HepG2 (cell line): ENCODE results near the gene ABHD1. TPM values are rescaled to one million over a fixed set of nuclear protein-coding genes. Genes with fewer than 3 reads are reported as not detected.
A peak's percentile ranks its signal among the peaks of the same experiment; 100 is the strongest.

Experiments
- AGO2 ChIP-seq: fragments of 200-400 bp; formaldehyde crosslinking; optimal IDR thresholded peaks from 2 replicates; pipeline ENCODE3; 2017; ENCODE audit warnings: mild to moderate bottlenecking, low read depth, low read length, moderate library complexity
- HOXA9 ChIP-seq: sonication (generic); formaldehyde crosslinking; IDR thresholded peaks from 2 replicates; pipeline ENCODE4 v1.8.1; 2022; ENCODE audit warnings: missing genetic modification reagents, mild to moderate bottlenecking, moderate library complexity, borderline replicate concordance
- MIER3 ChIP-seq: IDR thresholded peaks from 2 replicates; pipeline ENCODE4 v1.6.1; 2016; ENCODE audit warnings: missing compliant biosample characterization, borderline replicate concordance
- MTA1 ChIP-seq: sonication (generic); formaldehyde crosslinking; IDR thresholded peaks from 2 replicates; pipeline ENCODE4 v1.4.0; 2020; ENCODE audit warnings: missing genetic modification reagents, mild to moderate bottlenecking, borderline replicate concordance
- NFATC3 ChIP-seq: sonication (generic); formaldehyde crosslinking; IDR thresholded peaks from 2 replicates; pipeline ENCODE4 v1.5.1; 2020; ENCODE audit warnings: mild to moderate bottlenecking, missing genetic modification reagents
- NR2F6 ChIP-seq, 2 experiments: IDR thresholded peaks; 2 replicates each; pipeline ENCODE4 v1.6.1; 2016; ENCODE audit warnings: antibody characterized with exemption in 1 of 2, mild to moderate bottlenecking in 1 of 2
- RBM22 ChIP-seq: fragments of 200-400 bp; formaldehyde crosslinking; optimal IDR thresholded peaks from 2 replicates; pipeline ENCODE3; 2017; ENCODE audit warnings: mild to moderate bottlenecking, low read length, moderate library complexity
- SMYD3 ChIP-seq: sonication (generic); formaldehyde crosslinking; IDR thresholded peaks from 2 replicates; pipeline ENCODE4 v1.8.1; 2023; ENCODE audit warnings: mild to moderate bottlenecking, missing genetic modification reagents
- SYNCRIP ChIP-seq: fragments of 200-400 bp; formaldehyde crosslinking; IDR thresholded peaks from 2 replicates; pipeline ENCODE4 v1.6.1; 2018; ENCODE audit warnings: mild to moderate bottlenecking, low read depth, low read length; ENCODE audit not compliant: insufficient read depth
- WIZ ChIP-seq: sonication (generic); formaldehyde crosslinking; IDR thresholded peaks from 2 replicates; pipeline ENCODE4 v1.5.1; 2020; ENCODE audit warnings: mild to moderate bottlenecking, missing genetic modification reagents
- ZFY ChIP-seq: sonication (generic); formaldehyde crosslinking; IDR thresholded peaks from 2 replicates; pipeline ENCODE4 v1.4.0; 2020; ENCODE audit warnings: missing genetic modification reagents
- ZNF703 ChIP-seq: sonication (generic); formaldehyde crosslinking; IDR thresholded peaks from 2 replicates; pipeline ENCODE4 v1.5.1; 2020; ENCODE audit warnings: missing genetic modification reagents, mild to moderate bottlenecking, moderate library complexity, borderline replicate concordance
- polyA plus RNA-seq, 8 experiments: library from polyadenylated mRNA; depleted of rRNA in 3 of 8; stranded (reverse) in 7 of 8; unstranded in 1 of 8; fragments of >200 nt; fragmentation: Illumina TruSeq in 4 of 8; extraction: Trizol in 4 of 8; gene quantifications; 2 replicates each; pipeline versions ENCODE4 v1.2.1 to v1.2.3, GENCODE V29; 2011 to 2016; ENCODE audit warnings: low read depth in 4 of 8, missing spikeins in 1 of 8, mixed read lengths in 1 of 8; ENCODE audit not compliant: insufficient read depth in 1 of 8
- total RNA-seq, 5 experiments: library from RNA; depleted of rRNA; stranded (reverse); fragments of >200 nt; fragmentation: Illumina TruSeq; extraction: Trizol; gene quantifications; 2 replicates each; pipeline ENCODE4 v1.2.3, GENCODE V29; 2016; ENCODE audit warnings: low read depth in 1 of 5
- TF ChIP-seq, protein P1 (sequence below): sonication (generic); formaldehyde crosslinking; IDR thresholded peaks from 2 replicates; pipeline ENCODE4 v1.5.0; 2020; ENCODE audit warnings: missing genetic modification reagents, mild to moderate bottlenecking, borderline replicate concordance
- TF ChIP-seq, protein P2 (sequence below): sonication (generic); formaldehyde crosslinking; IDR thresholded peaks from 2 replicates; pipeline ENCODE4 v1.5.1; 2020; ENCODE audit warnings: missing genetic modification reagents, mild to moderate bottlenecking, borderline replicate concordance
- TF ChIP-seq, protein P3 (sequence below): sonication (generic); formaldehyde crosslinking; IDR thresholded peaks from 2 replicates; pipeline ENCODE4 v1.4.0; 2020; ENCODE audit warnings: mild to moderate bottlenecking, missing genetic modification reagents
- TF ChIP-seq, protein P4 (sequence below): sonication (generic); formaldehyde crosslinking; IDR thresholded peaks from 2 replicates; pipeline ENCODE4 v1.5.0; 2020; ENCODE audit warnings: mild to moderate bottlenecking, missing genetic modification reagents
- TF ChIP-seq, protein P5 (sequence below): sonication (generic); formaldehyde crosslinking; IDR thresholded peaks from 2 replicates; pipeline ENCODE4 v1.4.0; 2020; ENCODE audit warnings: missing genetic modification reagents, borderline replicate concordance

The ABHD1 gene
- total and polyA plus RNA-seq, 2 of the 13 experiments (the other 11 are each of a cell fraction or from before 2014, with no cell fraction given), result 0.04 to 0.81 TPM

DNA sequence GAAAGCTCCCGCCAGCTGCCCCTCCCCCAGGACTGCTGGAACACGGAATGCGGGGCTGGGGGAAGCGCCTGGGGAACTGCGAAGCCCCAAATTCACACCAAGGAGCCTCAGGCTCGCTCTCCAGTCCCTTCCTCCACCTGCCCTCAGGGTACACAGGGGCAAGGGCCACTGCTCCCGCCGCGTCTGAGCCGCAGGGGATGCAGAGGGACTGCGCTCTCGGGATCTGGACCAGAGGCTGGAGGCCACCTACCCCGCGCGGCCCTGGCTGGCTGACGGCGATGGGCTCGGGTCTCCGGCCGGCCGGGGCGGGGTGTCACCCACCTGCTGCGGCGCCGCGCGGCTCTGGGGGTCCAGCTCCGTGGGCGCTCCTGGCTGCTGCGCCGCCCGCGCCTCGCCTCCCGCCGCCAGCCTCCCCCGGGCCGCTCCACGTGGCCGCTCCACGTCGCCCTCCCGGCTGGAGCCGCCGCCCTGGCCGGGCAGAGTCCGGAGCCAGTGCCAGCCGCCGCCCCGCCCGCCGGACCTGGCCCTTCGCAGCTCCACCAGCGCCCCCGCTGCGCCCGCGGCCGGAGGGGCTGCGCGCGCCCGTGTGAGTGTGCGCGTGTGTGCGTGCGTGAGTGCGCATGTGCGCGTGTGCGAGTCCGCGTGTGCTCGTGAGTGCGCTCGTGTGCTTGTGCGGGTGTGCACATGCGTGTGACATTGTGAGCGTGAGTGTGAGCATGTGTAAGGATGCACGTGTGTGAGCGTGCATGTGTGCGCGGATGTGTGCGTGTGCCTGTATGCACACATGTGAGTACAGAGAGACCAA is 4.9 kb upstream of the ABHD1 start, which contains the start of gene CGREF1 (continued):
- TF ChIP-seq MIER3 (CRISPR knock-in tag) (no peak; the same call in 1 of the 2 replicates), MTA1 (peak; percentile 56; the same call in 1 of the 2 replicates), ZFY (CRISPR knock-in tag) (peak; percentile 45; the same call in 1 of the 2 replicates), ZNF703 (CRISPR knock-in tag) (no peak), SMYD3 (CRISPR knock-in tag) (no peak), WIZ (no peak), RBM22 (no peak), HOXA9 (CRISPR knock-in tag) (peak; percentile 88), SYNCRIP (no peak), AGO2 (no peak), NR2F6 (IDR thresholded peaks at IDR 0.05) (no peak), NR2F6 (CRISPR knock-in tag; IDR thresholded peaks at IDR 0.05) (no peak), NFATC3 (CRISPR knock-in tag) (no peak)
- TF ChIP-seq, protein P1, sequence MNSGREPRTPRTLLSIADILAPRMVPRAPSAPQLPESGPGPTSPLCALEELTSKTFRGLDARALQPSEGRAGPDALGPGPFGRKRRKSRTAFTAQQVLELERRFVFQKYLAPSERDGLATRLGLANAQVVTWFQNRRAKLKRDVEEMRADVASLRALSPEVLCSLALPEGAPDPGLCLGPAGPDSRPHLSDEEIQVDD (CRISPR knock-in tag), result 0 out of 2 replicates have a peak, but pooled peaks have one; percentile 44
- TF ChIP-seq, protein P2, sequence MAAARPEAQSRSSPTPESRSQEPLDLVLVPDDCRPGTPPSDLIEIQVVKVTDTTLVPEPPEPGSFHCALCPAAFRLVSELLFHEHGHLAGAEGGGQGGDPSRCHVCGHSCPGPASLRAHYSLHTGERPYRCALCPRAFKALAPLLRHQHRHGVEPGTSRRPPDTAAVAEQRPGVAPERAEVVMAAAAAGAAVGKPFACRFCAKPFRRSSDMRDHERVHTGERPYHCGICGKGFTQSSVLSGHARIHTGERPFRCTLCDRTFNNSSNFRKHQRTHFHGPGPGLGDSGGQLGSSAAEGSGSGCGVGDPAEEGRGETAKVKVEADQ, result 0 out of 2 replicates have a peak, but pooled peaks have one; percentile 58
- TF ChIP-seq, protein P3, sequence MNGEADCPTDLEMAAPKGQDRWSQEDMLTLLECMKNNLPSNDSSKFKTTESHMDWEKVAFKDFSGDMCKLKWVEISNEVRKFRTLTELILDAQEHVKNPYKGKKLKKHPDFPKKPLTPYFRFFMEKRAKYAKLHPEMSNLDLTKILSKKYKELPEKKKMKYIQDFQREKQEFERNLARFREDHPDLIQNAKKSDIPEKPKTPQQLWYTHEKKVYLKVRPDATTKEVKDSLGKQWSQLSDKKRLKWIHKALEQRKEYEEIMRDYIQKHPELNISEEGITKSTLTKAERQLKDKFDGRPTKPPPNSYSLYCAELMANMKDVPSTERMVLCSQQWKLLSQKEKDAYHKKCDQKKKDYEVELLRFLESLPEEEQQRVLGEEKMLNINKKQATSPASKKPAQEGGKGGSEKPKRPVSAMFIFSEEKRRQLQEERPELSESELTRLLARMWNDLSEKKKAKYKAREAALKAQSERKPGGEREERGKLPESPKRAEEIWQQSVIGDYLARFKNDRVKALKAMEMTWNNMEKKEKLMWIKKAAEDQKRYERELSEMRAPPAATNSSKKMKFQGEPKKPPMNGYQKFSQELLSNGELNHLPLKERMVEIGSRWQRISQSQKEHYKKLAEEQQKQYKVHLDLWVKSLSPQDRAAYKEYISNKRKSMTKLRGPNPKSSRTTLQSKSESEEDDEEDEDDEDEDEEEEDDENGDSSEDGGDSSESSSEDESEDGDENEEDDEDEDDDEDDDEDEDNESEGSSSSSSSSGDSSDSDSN (CRISPR knock-in tag), result peak; percentile 69
- TF ChIP-seq, protein P4, sequence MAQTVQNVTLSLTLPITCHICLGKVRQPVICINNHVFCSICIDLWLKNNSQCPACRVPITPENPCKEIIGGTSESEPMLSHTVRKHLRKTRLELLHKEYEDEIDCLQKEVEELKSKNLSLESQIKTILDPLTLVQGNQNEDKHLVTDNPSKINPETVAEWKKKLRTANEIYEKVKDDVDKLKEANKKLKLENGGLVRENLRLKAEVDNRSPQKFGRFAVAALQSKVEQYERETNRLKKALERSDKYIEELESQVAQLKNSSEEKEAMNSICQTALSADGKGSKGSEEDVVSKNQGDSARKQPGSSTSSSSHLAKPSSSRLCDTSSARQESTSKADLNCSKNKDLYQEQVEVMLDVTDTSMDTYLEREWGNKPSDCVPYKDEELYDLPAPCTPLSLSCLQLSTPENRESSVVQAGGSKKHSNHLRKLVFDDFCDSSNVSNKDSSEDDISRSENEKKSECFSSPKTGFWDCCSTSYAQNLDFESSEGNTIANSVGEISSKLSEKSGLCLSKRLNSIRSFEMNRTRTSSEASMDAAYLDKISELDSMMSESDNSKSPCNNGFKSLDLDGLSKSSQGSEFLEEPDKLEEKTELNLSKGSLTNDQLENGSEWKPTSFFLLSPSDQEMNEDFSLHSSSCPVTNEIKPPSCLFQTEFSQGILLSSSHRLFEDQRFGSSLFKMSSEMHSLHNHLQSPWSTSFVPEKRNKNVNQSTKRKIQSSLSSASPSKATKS (CRISPR knock-in tag), result no peak
- TF ChIP-seq, protein P5, sequence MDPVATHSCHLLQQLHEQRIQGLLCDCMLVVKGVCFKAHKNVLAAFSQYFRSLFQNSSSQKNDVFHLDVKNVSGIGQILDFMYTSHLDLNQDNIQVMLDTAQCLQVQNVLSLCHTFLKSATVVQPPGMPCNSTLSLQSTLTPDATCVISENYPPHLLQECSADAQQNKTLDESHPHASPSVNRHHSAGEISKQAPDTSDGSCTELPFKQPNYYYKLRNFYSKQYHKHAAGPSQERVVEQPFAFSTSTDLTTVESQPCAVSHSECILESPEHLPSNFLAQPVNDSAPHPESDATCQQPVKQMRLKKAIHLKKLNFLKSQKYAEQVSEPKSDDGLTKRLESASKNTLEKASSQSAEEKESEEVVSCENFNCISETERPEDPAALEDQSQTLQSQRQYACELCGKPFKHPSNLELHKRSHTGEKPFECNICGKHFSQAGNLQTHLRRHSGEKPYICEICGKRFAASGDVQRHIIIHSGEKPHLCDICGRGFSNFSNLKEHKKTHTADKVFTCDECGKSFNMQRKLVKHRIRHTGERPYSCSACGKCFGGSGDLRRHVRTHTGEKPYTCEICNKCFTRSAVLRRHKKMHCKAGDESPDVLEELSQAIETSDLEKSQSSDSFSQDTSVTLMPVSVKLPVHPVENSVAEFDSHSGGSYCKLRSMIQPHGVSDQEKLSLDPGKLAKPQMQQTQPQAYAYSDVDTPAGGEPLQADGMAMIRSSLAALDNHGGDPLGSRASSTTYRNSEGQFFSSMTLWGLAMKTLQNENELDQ, result no peak
